Colon (tissue), 2 donors: Measurements from ENCODE around the gene TNS3.

Experiments
- FAIRE-seq: peaks from 2 replicates; lab custom pipeline; 2012; peaks lifted over from hg19 to GRCh38; lab: Jason Lieb, UNC
- donor health status: control.
- donor health status: control.

The TNS3 gene

DNA sequence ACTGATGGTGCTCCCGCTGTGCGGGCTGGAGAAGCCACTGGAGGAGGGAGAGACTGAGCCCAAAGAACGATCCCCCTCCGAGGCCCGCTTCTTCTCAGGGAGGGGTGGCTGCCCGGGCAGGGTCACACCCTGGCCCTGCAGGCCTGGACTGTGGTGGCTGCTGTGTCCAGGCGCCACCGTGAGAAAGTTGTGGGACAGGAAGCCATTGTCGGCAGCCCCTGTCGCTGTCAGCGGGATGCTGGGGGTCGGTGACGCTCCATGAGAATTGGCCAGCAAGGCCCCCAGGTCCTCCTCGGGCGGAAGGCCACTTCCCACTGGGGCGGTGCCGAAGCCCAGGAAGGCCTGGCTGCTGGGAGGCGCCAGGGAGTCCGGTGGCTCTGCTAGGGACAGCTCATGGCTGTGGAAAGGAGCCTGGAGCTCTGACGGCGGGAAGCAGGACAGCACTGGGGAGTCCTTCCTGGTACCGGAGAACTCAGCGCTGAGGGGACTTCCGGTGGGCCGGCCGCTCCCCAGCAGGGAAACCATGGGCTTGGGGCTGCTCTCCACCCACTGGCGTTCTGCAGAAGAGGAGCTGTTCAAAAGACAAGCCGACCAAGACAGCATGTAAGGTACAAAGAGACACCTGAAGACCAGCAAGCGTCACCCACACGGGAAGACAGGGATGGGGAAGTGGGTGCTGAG lies 278.8 kb downstream of the TNS3 start:
- no peak for FAIRE-seq

- FAIRE-seq: no peak
Measured at GRCh38 chr7:47302560-47302959, 279.4 kb downstream of the TNS3 start.

DNA sequence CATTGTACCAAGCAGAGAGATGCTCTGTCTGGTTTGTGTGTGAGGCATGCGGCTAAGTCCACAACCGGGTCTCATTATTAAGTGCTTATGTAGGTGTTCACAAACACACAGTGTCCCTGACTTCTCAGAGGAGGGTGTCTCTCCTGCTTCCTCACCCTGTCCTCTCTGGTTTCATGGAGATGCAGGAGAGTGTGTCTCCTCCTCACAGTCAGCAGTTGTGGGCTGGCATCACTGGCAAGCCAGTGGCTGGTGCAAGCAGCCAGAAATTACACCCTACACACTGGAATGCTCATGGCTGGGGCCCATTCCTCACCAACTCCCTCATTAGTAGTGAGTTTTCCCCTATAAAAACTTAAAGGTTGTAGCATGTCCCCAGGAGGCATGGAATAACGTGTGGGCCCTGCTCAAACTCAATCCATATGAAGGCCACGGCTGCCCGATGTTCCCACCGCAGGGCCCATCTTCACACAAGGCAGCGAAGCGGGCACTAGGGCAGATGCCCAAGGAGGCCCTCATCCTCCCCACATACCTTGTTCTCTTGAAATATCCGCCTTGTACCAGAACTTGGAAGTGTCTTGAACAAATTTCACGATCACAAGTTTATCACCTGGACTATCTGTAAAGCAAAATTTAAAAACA lies 280.1 kb downstream of the TNS3 start:
- no peak for FAIRE-seq

DNA sequence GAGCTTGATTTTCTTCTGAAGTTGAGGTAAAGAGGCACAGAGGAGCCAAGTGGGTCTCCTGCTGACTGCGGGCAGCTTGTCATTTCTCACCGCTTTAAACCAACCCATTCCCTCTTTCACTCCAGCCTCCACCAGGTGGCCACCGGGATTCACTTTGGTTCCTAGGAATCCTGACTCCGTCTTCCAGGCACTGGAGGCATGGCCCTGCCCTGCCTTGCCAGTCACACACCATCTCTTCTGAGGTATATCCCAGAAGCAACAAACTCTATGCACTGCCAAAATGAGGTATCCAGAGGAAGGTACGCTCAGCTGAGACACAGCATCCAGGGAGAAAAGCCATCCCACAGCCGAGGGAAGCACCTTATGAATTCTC lies 280.8 kb downstream of the TNS3 start:
- FAIRE-seq: no peak

DNA sequence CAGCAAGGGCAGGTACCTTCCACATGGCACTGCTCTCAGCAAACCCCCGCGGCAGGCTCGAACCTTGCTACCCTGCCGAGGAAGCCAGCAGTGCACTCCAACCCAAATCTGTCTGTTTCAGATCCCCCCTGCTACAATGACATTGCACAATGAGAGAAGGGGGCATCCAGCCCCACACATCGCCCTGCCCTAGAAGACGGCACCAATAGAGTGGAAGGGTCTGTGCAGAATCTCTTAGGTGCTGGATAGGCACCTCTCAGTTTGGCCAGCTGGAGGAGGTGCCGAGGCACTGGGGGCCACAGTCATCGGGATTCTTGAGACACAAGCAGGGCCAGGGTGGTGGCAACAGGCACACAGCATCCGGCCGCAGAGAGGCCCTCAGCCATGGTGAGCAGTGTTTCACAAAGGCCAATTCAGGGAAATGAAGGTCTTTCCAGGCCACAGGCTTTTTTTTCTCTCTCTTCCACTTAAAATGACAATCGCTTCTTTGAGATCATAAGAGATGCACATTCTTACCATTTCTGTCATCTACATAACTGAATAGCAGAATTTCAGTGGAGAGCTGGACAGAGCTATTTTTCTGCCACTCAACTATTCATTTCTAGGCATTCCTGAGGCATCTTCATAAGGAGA lies 281.3 kb downstream of the TNS3 start:
- no peak for FAIRE-seq

DNA sequence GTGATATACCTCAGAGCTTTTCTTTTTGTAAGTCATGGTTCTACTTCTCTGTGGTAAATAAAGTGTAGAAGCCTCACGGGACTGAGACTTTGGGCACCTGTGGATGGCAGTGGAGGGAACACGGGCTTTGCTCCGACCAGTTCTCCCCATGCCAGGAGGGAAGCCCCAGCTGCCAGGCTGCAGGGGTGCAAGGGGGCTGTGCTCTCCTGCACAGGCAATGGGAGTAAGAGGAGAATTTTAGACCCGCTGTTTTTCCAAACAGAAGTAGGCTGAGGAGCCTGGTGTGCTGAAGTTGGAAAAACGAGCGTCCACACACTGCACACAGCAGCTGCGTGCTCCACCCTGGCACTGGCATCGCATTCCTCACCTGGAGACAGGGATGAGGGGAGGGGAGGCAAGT lies 282.4 kb downstream of the TNS3 start:
- FAIRE-seq: no peak

GRCh38 chr7:47298636-47299035 lies 283.3 kb downstream of the TNS3 start:
- no peak for FAIRE-seq

GRCh38 chr7:47297120-47297519 lies 284.8 kb downstream of the TNS3 start:
- FAIRE-seq: no peak

DNA sequence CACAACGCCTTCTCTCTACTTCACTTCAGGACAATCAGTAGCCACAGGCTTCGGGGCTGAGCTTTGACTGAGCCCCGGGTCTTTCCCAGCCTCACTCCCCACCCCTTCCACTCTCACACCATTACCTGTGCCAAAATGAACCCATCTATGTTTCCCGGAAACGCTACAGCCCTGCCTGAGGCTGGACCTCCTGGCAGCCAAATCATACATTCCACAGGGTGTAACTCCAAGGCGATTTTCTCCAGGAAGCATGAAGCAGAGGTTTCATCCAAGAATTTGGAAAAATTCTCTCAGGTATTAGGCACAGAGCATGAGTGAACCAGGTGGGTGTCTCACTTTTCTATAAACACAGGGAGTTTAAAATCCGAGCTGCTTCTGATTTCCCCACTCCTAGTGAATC lies 286.3 kb downstream of the TNS3 start:
- no peak for FAIRE-seq

DNA sequence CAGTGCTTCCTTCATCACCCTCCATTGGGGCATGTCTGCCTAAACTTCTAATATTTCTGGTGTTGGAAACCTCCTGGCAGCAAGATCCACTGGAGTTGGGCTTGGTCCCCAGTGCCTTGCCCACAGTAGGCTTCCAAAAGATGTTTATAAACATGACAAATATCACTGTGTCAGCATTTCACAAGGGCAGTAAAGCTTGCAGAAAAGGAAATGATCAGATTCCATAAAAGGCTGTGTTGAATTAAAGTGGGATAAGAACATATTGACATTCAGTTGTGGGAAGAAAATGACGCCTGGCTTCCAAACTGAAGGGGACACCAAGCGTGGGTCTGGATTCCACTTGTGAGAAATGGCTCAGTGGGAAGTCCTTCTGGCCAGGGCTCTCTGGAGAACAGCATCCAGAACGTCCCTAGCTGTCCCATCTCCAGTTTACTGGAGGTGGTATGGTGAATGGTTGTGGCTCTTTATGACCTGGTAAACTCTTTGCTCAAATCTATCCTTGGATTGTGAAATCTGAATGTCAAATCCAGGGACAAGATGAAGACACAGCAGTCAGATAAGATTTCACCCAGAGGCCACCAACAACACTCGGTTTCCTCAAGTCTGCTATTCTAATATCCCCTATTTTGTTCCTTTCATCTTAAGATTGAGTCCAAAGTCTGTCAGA lies 287.2 kb downstream of the TNS3 start:
- no peak for FAIRE-seq

GRCh38 chr7:47293884-47294555 lies 287.9 kb downstream of the TNS3 start:
- no peak for FAIRE-seq

- FAIRE-seq: no peak
Measured at GRCh38 chr7:47292832-47293309, 289.0 kb downstream of the TNS3 start.

- FAIRE-seq: no peak
Measured at GRCh38 chr7:47291461-47292081, 290.3 kb downstream of the TNS3 start.

GRCh38 chr7:47290867-47291266 lies 291.0 kb downstream of the TNS3 start:
- FAIRE-seq: no peak

DNA sequence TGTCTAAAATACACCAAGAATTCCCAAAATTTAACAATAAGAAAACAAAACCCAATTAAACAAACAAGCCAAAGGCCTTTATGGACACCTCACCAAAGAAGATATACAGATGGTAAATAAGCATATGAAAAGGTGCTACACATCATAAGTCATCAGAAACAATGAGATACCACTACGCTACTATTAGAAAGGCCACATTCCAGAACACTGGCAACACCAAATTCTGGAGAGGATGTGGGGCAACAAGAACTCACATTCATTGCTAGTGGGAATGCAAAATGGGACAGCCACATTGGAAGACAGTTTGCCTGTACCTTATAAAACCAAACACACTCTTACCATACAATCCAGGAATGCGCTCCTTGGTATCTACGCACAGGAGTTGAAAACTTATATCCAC lies 291.4 kb downstream of the TNS3 start:
- no peak for FAIRE-seq

DNA sequence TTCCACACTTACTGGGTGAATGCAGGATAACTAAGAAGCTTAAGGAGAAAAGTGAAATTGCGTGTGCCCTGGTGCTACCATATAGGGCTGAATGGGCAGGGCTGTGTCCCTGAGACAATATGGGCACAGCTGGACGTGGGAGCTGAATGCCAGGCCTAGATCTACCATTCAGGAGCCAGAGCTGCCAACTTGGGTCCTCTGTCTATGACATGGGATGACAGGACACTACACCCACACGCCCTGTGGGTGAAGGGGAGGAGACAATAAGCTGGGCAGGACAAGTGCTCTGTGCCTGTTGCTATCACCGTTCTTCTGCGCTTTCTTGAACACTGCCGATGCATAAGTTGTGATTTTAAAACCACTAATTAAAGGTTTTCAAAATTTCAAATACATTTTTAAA lies 293.9 kb downstream of the TNS3 start:
- no peak for FAIRE-seq

DNA sequence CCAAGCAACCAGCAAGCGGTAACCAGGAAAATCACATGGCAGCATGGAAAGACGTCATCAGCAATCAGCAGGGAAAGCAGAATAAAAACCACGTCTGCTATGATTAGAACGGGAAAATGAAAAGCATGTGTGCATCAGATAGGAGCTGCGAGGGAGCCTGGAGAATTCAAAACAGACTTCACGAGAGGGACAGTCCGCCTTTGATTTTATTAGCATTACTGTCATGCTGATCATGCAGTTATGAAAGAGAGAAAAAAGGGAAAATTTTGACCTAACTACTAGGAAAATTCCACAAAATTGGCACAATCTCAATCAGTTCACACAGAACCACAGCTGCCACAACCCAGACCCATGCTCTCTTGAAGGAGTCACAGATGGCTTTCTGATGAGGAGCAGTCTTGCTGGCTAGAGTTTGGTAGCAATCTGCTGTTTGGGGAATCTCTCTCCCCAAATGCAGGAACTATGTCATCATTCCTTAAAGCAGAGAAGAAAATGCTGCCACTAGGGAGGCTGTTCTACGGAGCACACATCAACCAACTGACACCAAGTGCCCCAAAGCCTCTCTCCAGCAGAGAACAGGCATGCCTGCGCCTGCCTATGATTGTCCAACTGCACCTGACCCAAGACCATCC lies 295.9 kb downstream of the TNS3 start:
- FAIRE-seq: no peak

DNA sequence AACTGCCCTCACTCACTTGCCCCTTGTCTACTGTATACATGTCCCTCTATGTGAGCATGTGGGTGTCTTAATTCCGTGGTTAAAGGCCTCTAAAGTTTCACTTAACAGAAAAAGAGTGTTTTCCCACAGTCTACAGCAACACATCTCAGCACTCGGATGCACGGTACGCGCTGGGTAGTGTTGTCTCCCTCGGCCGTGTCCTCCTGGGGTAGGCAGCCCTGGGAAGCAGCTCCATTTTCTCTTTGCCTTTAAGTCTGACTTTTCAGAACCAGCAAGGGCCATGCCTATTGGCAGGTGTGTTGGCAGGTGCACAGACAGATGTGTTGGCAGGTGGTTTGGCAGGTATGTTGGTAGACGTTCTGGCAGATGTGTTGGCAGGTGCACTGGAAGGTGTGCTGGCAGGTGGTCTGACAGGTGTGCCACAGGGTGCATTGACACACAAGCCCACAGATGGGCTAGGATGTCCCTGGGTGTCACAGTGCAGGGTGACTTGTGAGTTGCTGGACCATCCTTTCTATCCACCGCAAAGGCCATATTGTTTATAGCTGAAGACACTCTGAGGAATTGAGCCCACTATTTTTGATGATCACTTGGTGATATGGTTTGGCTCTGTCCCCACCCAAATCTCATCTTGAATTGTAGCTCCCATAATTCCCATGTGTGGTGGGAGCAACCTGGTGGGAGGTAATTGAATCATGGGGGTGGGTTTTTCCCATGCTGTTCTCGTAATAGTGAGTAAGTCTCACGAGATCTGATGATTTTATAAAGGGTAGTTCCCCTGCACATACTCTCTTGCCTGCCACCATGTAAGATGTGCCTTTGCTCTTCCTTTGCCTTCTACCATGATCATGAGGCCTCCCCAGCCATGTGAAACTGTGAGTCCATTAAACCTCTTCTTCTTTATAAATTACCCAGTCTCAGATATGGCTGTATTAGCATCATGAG lies 296.9 kb downstream of the TNS3 start:
- FAIRE-seq: no peak

- no peak for FAIRE-seq
Measured at GRCh38 chr7:47283497-47284131, 298.3 kb downstream of the TNS3 start.
